Testis (tissue), 3 donors: ENCODE data around the gene PRSS33. TPM values are rescaled to one million over a fixed set of nuclear protein-coding genes. Genes with fewer than 3 reads are reported as not detected.

Experiments used
- DNase-seq: peaks from one replicate; pipeline ENCODE4 v3.0.0-alpha.2; 2019
- H3K27ac ChIP-seq, 2 donors: fragments of 200-600 bp; sonication (generic); one replicate each; pipeline ENCODE4 v1.5.1; 2019
- H3K27me3 ChIP-seq: fragments of 200-600 bp; sonication (generic); one replicate; pipeline ENCODE4 v1.5.1; 2019
- H3K36me3 ChIP-seq: fragments of 200-600 bp; sonication (generic); one replicate; pipeline ENCODE4 v1.5.1; 2017; ENCODE audit warnings: low read depth; ENCODE audit errors: missing control alignments
- H3K4me1 ChIP-seq: fragments of 200-600 bp; sonication (generic); one replicate; pipeline ENCODE4 v1.5.1; 2019
- H3K4me3 ChIP-seq, 2 donors: fragments of 200-600 bp; sonication (generic); one replicate each; pipeline ENCODE4 v1.5.1; 2017 to 2019
- H3K9me3 ChIP-seq: fragments of 200-600 bp; sonication (generic); one replicate; pipeline ENCODE4 v1.5.1; 2017
- POLR2A ChIP-seq: fragments of 450-650 bp; IDR thresholded peaks from one replicate; pipeline ENCODE4 v1.6.1; 2017; ENCODE audit warnings: antibody characterized with exemption, mild to moderate bottlenecking, moderate library complexity
- WGBS, 2 donors: methylation state at CpG; one replicate each; pipeline ENCODE4 v1.1.5; 2018; 5-methylcytosine and 5-hydroxymethylcytosine counted together
- intact Hi-C: fragments of 100-400 bp; cut with DNase I; formaldehyde crosslinking; loops from one replicate; pipeline ENCODE4 v1.15.1; 2023; ENCODE audit warnings: low total_unique reads
- polyA plus RNA-seq: library from polyadenylated mRNA; stranded (reverse); fragments of 350-450 nt; fragmentation: Illumina TruSeq; extraction: RNeasy Lipid Tissue Mini Kit (QIAGEN cat#74804); gene quantifications from one replicate; pipeline ENCODE4 v1.2.3, GENCODE V29; 2014; ENCODE audit warnings: low read depth, low replicate concordance; ENCODE audit not compliant: insufficient read depth
- total RNA-seq, 2 donors: library from RNA; depleted of rRNA; stranded (reverse); fragments of >200 nt; gene quantifications; one replicate each; pipeline ENCODE4 v1.2.3, GENCODE V29; 2016
- TF ChIP-seq, protein P1 (sequence below), 3 experiments: fragments of 450-650 bp in 2 of 3; fragments of 200-600 bp in 1 of 3; sonication (generic) in 1 of 3; IDR thresholded peaks; one replicate each; pipeline ENCODE4 v1.5.1; 2016 to 2019; ENCODE audit warnings: antibody characterized with exemption in 3 of 3, mild to moderate bottlenecking in 2 of 3, moderate library complexity in 1 of 3

PRSS33 gene
- total and polyA plus RNA-seq, 3 donors from 2014 or later, result 0.93 to 4.4 TPM; not detected in 1

DNA sequence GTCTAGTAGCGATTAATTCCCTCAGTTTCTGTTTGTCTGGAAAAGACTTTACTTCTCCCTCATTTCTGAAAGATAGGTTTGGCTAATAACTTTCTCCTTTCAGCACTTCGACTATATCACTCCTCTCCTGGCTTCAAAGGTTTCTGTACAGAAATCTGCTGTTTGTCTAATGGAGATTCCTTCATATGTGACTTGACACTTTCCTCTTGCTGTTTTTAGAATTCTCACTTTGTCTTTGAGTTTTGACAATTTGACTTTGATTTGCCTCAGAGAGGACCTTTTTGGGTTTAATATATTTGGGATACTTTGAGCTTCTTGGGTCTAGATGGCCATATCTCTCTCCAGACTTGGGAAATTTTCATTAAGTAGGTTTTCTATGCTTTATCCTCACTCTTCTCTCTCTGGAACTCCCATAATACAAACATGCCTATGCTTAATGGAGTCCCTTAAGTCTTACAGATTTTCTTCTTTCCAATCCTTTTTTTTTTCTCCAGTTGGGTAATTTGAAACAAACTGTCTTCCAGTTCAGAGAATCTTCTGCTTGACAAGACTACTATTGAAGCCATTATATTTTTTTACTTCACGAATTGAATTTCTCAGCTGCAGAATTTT, 21.9 kb upstream of the PRSS33 start:
- no peaks in the 10 kb centered on the region for H3K4me1 ChIP-seq
- 84 to 87% methylated on average over 3 of the region's 3 CpGs for WGBS, 2 donors
- intact Hi-C loops, result no loop called here
- no peak for TF ChIP-seq POLR2A
- no peaks in the 10 kb centered on the region for H3K27me3 ChIP-seq
- no peaks in the 10 kb centered on the region for H3K36me3 ChIP-seq
- no peak for DNase-seq
- no peaks in the 10 kb centered on the region for H3K9me3 ChIP-seq
- no peak overlapping the region for H3K4me3 ChIP-seq
- H3K27ac ChIP-seq, result no peak overlapping the region

DNA sequence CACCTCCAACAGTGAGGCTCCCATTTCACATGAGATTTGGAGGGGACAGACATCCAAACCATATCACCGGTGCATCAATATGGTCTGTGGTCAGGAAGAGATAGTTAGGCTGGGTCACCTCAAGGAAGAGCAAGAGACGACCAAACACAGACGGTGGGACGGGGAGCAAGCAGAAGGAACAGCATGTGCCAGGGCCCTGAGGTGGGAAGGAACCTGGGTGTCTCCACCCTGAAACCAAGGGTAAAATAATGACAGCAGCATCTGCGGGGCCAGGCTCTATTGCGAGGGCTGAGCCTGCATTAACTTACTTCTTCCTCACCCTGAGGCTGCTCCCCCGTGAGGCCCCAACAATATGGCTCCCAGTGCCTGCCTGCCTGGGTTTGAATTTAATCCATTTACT, 20.8 kb upstream of the PRSS33 start:
- TF ChIP-seq POLR2A, result no peak
- TF ChIP-seq, protein P1, sequence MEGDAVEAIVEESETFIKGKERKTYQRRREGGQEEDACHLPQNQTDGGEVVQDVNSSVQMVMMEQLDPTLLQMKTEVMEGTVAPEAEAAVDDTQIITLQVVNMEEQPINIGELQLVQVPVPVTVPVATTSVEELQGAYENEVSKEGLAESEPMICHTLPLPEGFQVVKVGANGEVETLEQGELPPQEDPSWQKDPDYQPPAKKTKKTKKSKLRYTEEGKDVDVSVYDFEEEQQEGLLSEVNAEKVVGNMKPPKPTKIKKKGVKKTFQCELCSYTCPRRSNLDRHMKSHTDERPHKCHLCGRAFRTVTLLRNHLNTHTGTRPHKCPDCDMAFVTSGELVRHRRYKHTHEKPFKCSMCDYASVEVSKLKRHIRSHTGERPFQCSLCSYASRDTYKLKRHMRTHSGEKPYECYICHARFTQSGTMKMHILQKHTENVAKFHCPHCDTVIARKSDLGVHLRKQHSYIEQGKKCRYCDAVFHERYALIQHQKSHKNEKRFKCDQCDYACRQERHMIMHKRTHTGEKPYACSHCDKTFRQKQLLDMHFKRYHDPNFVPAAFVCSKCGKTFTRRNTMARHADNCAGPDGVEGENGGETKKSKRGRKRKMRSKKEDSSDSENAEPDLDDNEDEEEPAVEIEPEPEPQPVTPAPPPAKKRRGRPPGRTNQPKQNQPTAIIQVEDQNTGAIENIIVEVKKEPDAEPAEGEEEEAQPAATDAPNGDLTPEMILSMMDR (IDR thresholded peaks at IDR 0.05), result no peak
- 90 to 92% methylated on average over 7 of the region's 7 CpGs for WGBS, 2 donors
- H3K4me3 ChIP-seq, result no peak overlapping the region
- H3K36me3 ChIP-seq, result no peaks in the 10 kb centered on the region
- DNase-seq, result no peak
- no peak overlapping the region for H3K27ac ChIP-seq
- H3K4me1 ChIP-seq, result no peaks in the 10 kb centered on the region
- no peaks in the 10 kb centered on the region for H3K27me3 ChIP-seq
- intact Hi-C loops, result no loop called here
- no peaks in the 10 kb centered on the region for H3K9me3 ChIP-seq

DNA sequence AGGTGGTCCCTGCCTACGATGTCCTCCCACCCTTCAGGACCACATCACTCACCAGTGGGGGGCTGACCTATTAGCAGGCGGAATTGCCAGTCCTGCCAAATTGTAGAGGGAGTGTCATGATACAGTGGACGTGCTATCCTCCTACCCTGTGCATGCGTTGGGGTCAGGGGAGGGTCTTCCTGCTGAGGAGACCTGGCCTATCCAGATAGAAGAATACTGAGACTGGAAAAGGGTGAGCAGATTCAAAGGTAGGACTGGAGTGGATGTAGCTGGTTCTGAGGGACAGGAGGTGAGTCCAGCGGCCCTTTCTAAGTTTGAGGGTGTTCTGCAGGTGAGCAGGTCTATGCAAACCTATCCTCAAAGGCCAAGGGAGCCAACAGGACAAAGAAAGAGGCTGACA, 18.9 kb upstream of the PRSS33 start:
- 66 to 84% methylated on average over 5 of the region's 5 CpGs for WGBS, 2 donors
- no peak overlapping the region for H3K27ac ChIP-seq
- H3K4me3 ChIP-seq, result no peak overlapping the region
- no peaks in the 10 kb centered on the region for H3K9me3 ChIP-seq
- H3K4me1 ChIP-seq, result no peaks in the 10 kb centered on the region
- intact Hi-C loops, result no loop called here
- H3K27me3 ChIP-seq, result no peaks in the 10 kb centered on the region
- no peaks in the 10 kb centered on the region for H3K36me3 ChIP-seq
- no peak for DNase-seq
- TF ChIP-seq, protein P1 (IDR thresholded peaks at IDR 0.05), result no peak
- no peak for TF ChIP-seq POLR2A

DNA sequence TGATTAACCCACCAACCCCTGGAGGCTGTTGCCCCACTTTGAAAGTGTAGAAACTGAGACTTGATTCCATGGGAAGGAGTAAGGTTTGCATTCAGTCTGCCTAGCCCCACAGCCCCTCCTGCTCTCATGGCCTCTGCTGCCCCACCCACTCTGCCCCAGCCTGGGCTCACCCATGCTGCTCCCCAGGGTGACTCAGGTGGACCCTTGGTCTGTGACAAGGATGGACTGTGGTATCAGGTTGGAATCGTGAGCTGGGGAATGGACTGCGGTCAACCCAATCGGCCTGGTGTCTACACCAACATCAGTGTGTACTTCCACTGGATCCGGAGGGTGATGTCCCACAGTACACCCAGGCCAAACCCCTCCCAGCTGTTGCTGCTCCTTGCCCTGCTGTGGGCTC, 17.4 kb upstream of the PRSS33 start:
- Histone ChIP-seq H3K27me3 (no peaks in the 10 kb centered on the region), H3K27ac (no peak overlapping the region), H3K4me3 (no peak overlapping the region), H3K9me3 (no peaks in the 10 kb centered on the region), H3K4me1 (no peaks in the 10 kb centered on the region), H3K36me3 (no peaks in the 10 kb centered on the region)
- WGBS, 2 donors, result 90 to 91% methylated on average over 4 of the region's 4 CpGs
- intact Hi-C loops, result no loop called here
- TF ChIP-seq, protein P1 (IDR thresholded peaks at IDR 0.05), result no peak
- no peak for TF ChIP-seq POLR2A
- DNase-seq, result no peak

DNA sequence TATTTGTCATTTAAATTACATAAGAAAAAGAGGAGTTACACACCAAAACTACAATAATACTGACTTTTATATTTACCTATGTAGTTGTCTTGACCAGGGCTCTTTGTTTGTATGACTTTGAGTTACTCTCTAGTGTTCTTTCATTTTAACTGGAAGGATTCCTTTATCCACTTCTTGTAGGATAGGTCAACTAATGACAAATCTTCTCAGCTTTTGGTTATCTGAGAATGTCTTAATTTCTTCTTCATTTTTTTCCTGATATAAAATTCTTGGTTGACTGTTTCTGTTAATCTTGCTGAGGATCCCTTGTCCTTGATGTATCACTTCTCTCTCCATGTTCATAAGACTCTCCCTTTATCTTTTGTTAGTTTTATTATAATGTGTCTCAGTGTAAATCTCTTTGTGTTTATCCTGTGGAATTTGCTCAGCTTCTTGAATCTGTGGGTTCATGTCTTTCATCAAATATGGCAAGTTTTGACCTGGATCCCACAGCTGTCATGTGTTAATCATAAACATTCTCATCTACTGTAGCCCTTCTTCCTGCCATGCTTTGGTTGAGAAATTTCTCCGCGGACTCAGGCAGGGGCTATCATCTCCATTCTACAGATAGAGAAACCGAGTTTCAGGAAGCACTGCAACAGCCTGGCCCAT, 16.3 kb upstream of the PRSS33 start:
- H3K4me1 ChIP-seq, result no peaks in the 10 kb centered on the region
- TF ChIP-seq, protein P1 (IDR thresholded peaks at IDR 0.05), result no peak
- TF ChIP-seq POLR2A, result no peak

More for the DNA sequence above, 16.3 kb upstream of the PRSS33 start:
- H3K27me3 ChIP-seq, result no peaks in the 10 kb centered on the region
- no peak overlapping the region for H3K4me3 ChIP-seq
- no peak overlapping the region for H3K27ac ChIP-seq
- H3K36me3 ChIP-seq, result no peaks in the 10 kb centered on the region
- 82 to 85% methylated on average over 3 of the region's 3 CpGs for WGBS, 2 donors
- H3K9me3 ChIP-seq, result no peaks in the 10 kb centered on the region
- intact Hi-C loops, result no loop called here
- DNase-seq, result no peak
